Measurements from ENCODE around the gene GALK2. TPM values are rescaled to one million over a fixed set of nuclear protein-coding genes. Genes with fewer than 3 reads are reported as not detected.

The GALK2 gene
- polyA plus RNA-seq (2013, experiment 1 of 2) = 20.0 TPM
- 17.6 TPM for polyA plus RNA-seq (2013, experiment 2 of 2)

- H3K36me3 ChIP-seq (ENCODE audit: control insufficient read depth, insufficient read depth, low read length) = no peaks in the 10 kb centered on the region
- H3K27ac ChIP-seq (ENCODE audit: low read depth, low read length, severe bottlenecking) = peak within 1 kb of the TSS; percentile 71
- H3K4me1 ChIP-seq (ENCODE audit: control insufficient read depth, insufficient read depth, low read length, poor library complexity, severe bottlenecking) = peaks cover 3% of the 10 kb centered on the region
- H3K4me3 ChIP-seq (ENCODE audit: extremely low read depth, insufficient read depth, low read length, poor library complexity, severe bottlenecking) = peak within 1 kb of the TSS; percentile 61
- peaks cover 3% of the 10 kb centered on the region for H3K9me3 ChIP-seq (ENCODE audit: control insufficient read depth, low read length)
- WGBS, 2 experiments (ENCODE audit: insufficient coverage in 2 of 2) = 10 to 16% methylated on average over 26 of the region's 30 CpGs
Measured at GRCh38 chr15:49169880-49170597, at the start of gene GALK2. TSS of gene GALK2 (plus strand) at chr15:49170247. CDS start at chr15:49170323, 76 bp downstream.

- no peak overlapping the region for H3K27ac ChIP-seq (ENCODE audit: low read depth, low read length, severe bottlenecking)
- H3K36me3 ChIP-seq (ENCODE audit: control insufficient read depth, insufficient read depth, low read length) = peaks cover 25% of the 10 kb centered on the region
- 91 to 93% methylated on average over 4 of the region's 4 CpGs for WGBS, 2 experiments (ENCODE audit: insufficient coverage in 2 of 2)
- H3K4me1 ChIP-seq (ENCODE audit: control insufficient read depth, insufficient read depth, low read length, poor library complexity, severe bottlenecking) = no peaks in the 10 kb centered on the region
- no peaks in the 10 kb centered on the region for H3K9me3 ChIP-seq (ENCODE audit: control insufficient read depth, low read length)
- no peak overlapping the region for H3K4me3 ChIP-seq (ENCODE audit: extremely low read depth, insufficient read depth, low read length, poor library complexity, severe bottlenecking)
Measured at GRCh38 chr15:49120832-49121231, 49.2 kb upstream of the GALK2 start.

GRCh38 chr15:49121901-49122300 is 48.1 kb upstream of the GALK2 start:
- no CpG with 5 or more reads among the region's 1 CpG for WGBS, 2 experiments (ENCODE audit: insufficient coverage in 2 of 2)
- Histone ChIP-seq H3K4me3 (ENCODE audit: extremely low read depth, insufficient read depth, low read length, poor library complexity, severe bottlenecking) (no peak overlapping the region), H3K27ac (ENCODE audit: low read depth, low read length, severe bottlenecking) (no peak overlapping the region), H3K9me3 (ENCODE audit: control insufficient read depth, low read length) (no peaks in the 10 kb centered on the region), H3K4me1 (ENCODE audit: control insufficient read depth, insufficient read depth, low read length, poor library complexity, severe bottlenecking) (no peaks in the 10 kb centered on the region), H3K36me3 (ENCODE audit: control insufficient read depth, insufficient read depth, low read length) (peaks cover 28% of the 10 kb centered on the region)

GRCh38 chr15:49122541-49123062 is 47.4 kb upstream of the GALK2 start:
- Histone ChIP-seq H3K4me1 (ENCODE audit: control insufficient read depth, insufficient read depth, low read length, poor library complexity, severe bottlenecking) (no peaks in the 10 kb centered on the region), H3K27ac (ENCODE audit: low read depth, low read length, severe bottlenecking) (no peak overlapping the region), H3K4me3 (ENCODE audit: extremely low read depth, insufficient read depth, low read length, poor library complexity, severe bottlenecking) (no peak overlapping the region), H3K9me3 (ENCODE audit: control insufficient read depth, low read length) (no peaks in the 10 kb centered on the region), H3K36me3 (ENCODE audit: control insufficient read depth, insufficient read depth, low read length) (peaks cover 35% of the 10 kb centered on the region)
- no CpG with 5 or more reads among the region's 1 CpG for WGBS, 2 experiments (ENCODE audit: insufficient coverage in 2 of 2)

- Histone ChIP-seq H3K4me3 (ENCODE audit: extremely low read depth, insufficient read depth, low read length, poor library complexity, severe bottlenecking) (no peak overlapping the region), H3K4me1 (ENCODE audit: control insufficient read depth, insufficient read depth, low read length, poor library complexity, severe bottlenecking) (no peaks in the 10 kb centered on the region), H3K27ac (ENCODE audit: low read depth, low read length, severe bottlenecking) (no peak overlapping the region), H3K36me3 (ENCODE audit: control insufficient read depth, insufficient read depth, low read length) (peaks cover 40% of the 10 kb centered on the region), H3K9me3 (ENCODE audit: control insufficient read depth, low read length) (no peaks in the 10 kb centered on the region)
- WGBS, 2 experiments (ENCODE audit: insufficient coverage in 2 of 2) = no CpG with 5 or more reads among the region's 2 CpGs
Measured at GRCh38 chr15:49124371-49124770, 45.7 kb upstream of the GALK2 start.

GRCh38 chr15:49131403-49131802 is 38.6 kb upstream of the GALK2 start:
- Histone ChIP-seq H3K27ac (ENCODE audit: low read depth, low read length, severe bottlenecking) (no peak overlapping the region), H3K9me3 (ENCODE audit: control insufficient read depth, low read length) (no peaks in the 10 kb centered on the region), H3K4me3 (ENCODE audit: extremely low read depth, insufficient read depth, low read length, poor library complexity, severe bottlenecking) (no peak overlapping the region), H3K36me3 (ENCODE audit: control insufficient read depth, insufficient read depth, low read length) (peaks cover 66% of the 10 kb centered on the region), H3K4me1 (ENCODE audit: control insufficient read depth, insufficient read depth, low read length, poor library complexity, severe bottlenecking) (peaks cover 11% of the 10 kb centered on the region)
- WGBS, 2 experiments (ENCODE audit: insufficient coverage in 2 of 2) = 97 to 100% methylated on average over 3 of the region's 3 CpGs

- Histone ChIP-seq H3K27ac (ENCODE audit: low read depth, low read length, severe bottlenecking) (no peak overlapping the region), H3K9me3 (ENCODE audit: control insufficient read depth, low read length) (no peaks in the 10 kb centered on the region), H3K4me1 (ENCODE audit: control insufficient read depth, insufficient read depth, low read length, poor library complexity, severe bottlenecking) (peaks cover 13% of the 10 kb centered on the region), H3K36me3 (ENCODE audit: control insufficient read depth, insufficient read depth, low read length) (peaks cover 64% of the 10 kb centered on the region), H3K4me3 (ENCODE audit: extremely low read depth, insufficient read depth, low read length, poor library complexity, severe bottlenecking) (no peak overlapping the region)
- 80% methylated on average over 1 of the region's 5 CpGs; no CpG with 5 or more reads in 1 of the 2 experiments for WGBS, 2 experiments (ENCODE audit: insufficient coverage in 2 of 2)
Measured at GRCh38 chr15:49134683-49135341, 35.2 kb upstream of the GALK2 start.

GRCh38 chr15:49135342-49135857 is 34.6 kb upstream of the GALK2 start:
- WGBS, 2 experiments (ENCODE audit: insufficient coverage in 2 of 2) = 100% methylated on average over 1 to 2 of the region's 2 CpGs
- Histone ChIP-seq H3K36me3 (ENCODE audit: control insufficient read depth, insufficient read depth, low read length) (peaks cover 64% of the 10 kb centered on the region), H3K27ac (ENCODE audit: low read depth, low read length, severe bottlenecking) (no peak overlapping the region), H3K4me3 (ENCODE audit: extremely low read depth, insufficient read depth, low read length, poor library complexity, severe bottlenecking) (no peak overlapping the region), H3K9me3 (ENCODE audit: control insufficient read depth, low read length) (no peaks in the 10 kb centered on the region), H3K4me1 (ENCODE audit: control insufficient read depth, insufficient read depth, low read length, poor library complexity, severe bottlenecking) (peaks cover 13% of the 10 kb centered on the region)

- peaks cover 13% of the 10 kb centered on the region for H3K4me1 ChIP-seq (ENCODE audit: control insufficient read depth, insufficient read depth, low read length, poor library complexity, severe bottlenecking)
- no peak overlapping the region for H3K27ac ChIP-seq (ENCODE audit: low read depth, low read length, severe bottlenecking)
- no peaks in the 10 kb centered on the region for H3K9me3 ChIP-seq (ENCODE audit: control insufficient read depth, low read length)
- WGBS, 2 experiments (ENCODE audit: insufficient coverage in 2 of 2) = no CpG with 5 or more reads among the region's 3 CpGs
- peaks cover 65% of the 10 kb centered on the region for H3K36me3 ChIP-seq (ENCODE audit: control insufficient read depth, insufficient read depth, low read length)
- H3K4me3 ChIP-seq (ENCODE audit: extremely low read depth, insufficient read depth, low read length, poor library complexity, severe bottlenecking) = no peak overlapping the region
Measured at GRCh38 chr15:49135911-49136310, 34.1 kb upstream of the GALK2 start.

GRCh38 chr15:49137861-49138260 is 32.2 kb upstream of the GALK2 start:
- no peak overlapping the region for H3K4me3 ChIP-seq (ENCODE audit: extremely low read depth, insufficient read depth, low read length, poor library complexity, severe bottlenecking)
- H3K4me1 ChIP-seq (ENCODE audit: control insufficient read depth, insufficient read depth, low read length, poor library complexity, severe bottlenecking) = peaks cover 13% of the 10 kb centered on the region
- peaks cover 76% of the 10 kb centered on the region for H3K36me3 ChIP-seq (ENCODE audit: control insufficient read depth, insufficient read depth, low read length)
- no peak overlapping the region for H3K27ac ChIP-seq (ENCODE audit: low read depth, low read length, severe bottlenecking)
- WGBS, 2 experiments (ENCODE audit: insufficient coverage in 2 of 2) = 100% methylated on average over 1 of the region's 2 CpGs; no CpG with 5 or more reads in 1 of the 2 experiments
- H3K9me3 ChIP-seq (ENCODE audit: control insufficient read depth, low read length) = no peaks in the 10 kb centered on the region

Data from mesodermal cell (in vitro differentiated cells).